SK-N-SH (cell line): ENCODE data around the gene CLPX. TPM values are rescaled to one million over a fixed set of nuclear protein-coding genes. Genes with fewer than 3 reads are reported as not detected.

Experiments used
- CTCF ChIA-PET: fragments of 300-600, 350-600 bp; formaldehyde crosslinking; extraction: SDS; loops from one replicate; lab custom pipeline; 2021; lab: Yijun Ruan, JAX
- POLR2A ChIA-PET: fragments of 350-600 bp; sonication (Branson Sonifier 250); formaldehyde crosslinking; extraction: SDS; loops from one replicate; lab custom pipeline; 2020; ENCODE audit warnings: antibody characterized with exemption, inconsistent platforms; lab: Yijun Ruan, JAX
- DNase-seq: peaks from one replicate; pipeline ENCODE4 v3.0.0; 2012
- H2AFZ ChIP-seq: fragments of 200-600 bp; sonication (generic); 2 replicates; pipeline ENCODE4 v1.8.1; 2016; ENCODE audit warnings: antibody characterized with exemption, mild to moderate bottlenecking, low read depth
- H3F3A ChIP-seq: fragments of 200-600 bp; sonication (generic); replicated peaks from 2 replicates; pipeline ENCODE3; 2016; ENCODE audit warnings: antibody characterized with exemption, mild to moderate bottlenecking; ENCODE audit not compliant: insufficient read depth
- H3K27ac ChIP-seq, 2 experiments: fragments of 200-500 bp in 1 of 2; fragments of 200-600 bp in 1 of 2; sonication (Bioruptor generic) in 1 of 2; sonication (generic), shearing (Covaris generic) in 1 of 2; 2 replicates each; pipeline versions ENCODE4 v1.5.1 to v1.6.1; 2014 to 2016; ENCODE audit warnings: low read depth in 2 of 2, inconsistent platforms in 1 of 2, low read length in 1 of 2, mild to moderate bottlenecking in 1 of 2, mixed read lengths in 1 of 2
- H3K27me3 ChIP-seq: fragments of 200-600 bp; sonication (generic), shearing (Covaris generic); 2 replicates; pipeline ENCODE4 v1.6.1; 2016; ENCODE audit warnings: mixed run types; ENCODE audit not compliant: insufficient read depth
- H3K36me3 ChIP-seq, 2 experiments: fragments of 200-500 bp in 1 of 2; fragments of 200-600 bp in 1 of 2; sonication (Bioruptor generic) in 1 of 2; sonication (generic) in 1 of 2; replicated peaks in 1 of 2; 2 replicates each; pipeline versions ENCODE3 to v1.5.1; 2014 to 2016; ENCODE audit warnings: low read length in 1 of 2, mild to moderate bottlenecking in 1 of 2; ENCODE audit not compliant: insufficient read depth in 2 of 2, control insufficient read depth in 1 of 2
- H3K4me1 ChIP-seq, 2 experiments: fragments of 200-500 bp in 1 of 2; fragments of 200-600 bp in 1 of 2; sonication (Bioruptor generic) in 1 of 2; sonication (generic), shearing (Covaris generic) in 1 of 2; 2 replicates each; pipeline versions ENCODE4 v1.5.1 to v1.6.1; 2014 to 2016; ENCODE audit warnings: low read depth in 1 of 2, low read length in 1 of 2, mixed run types in 1 of 2; ENCODE audit not compliant: insufficient read depth in 2 of 2, control insufficient read depth in 1 of 2
- H3K4me2 ChIP-seq: fragments of 200-600 bp; sonication (generic), shearing (Covaris generic); 2 replicates; pipeline ENCODE4 v1.6.1; 2017; ENCODE audit warnings: mixed run types
- H3K4me3 ChIP-seq, 2 experiments: fragments of 200-500 bp in 1 of 2; fragments of 200-600 bp in 1 of 2; sonication (Bioruptor generic) in 1 of 2; sonication (generic), shearing (Covaris generic) in 1 of 2; 2 replicates each; pipeline versions ENCODE4 v1.5.1 to v1.8.1; 2014 to 2016; ENCODE audit warnings: low read depth in 2 of 2, inconsistent platforms in 1 of 2, low read length in 1 of 2, mild to moderate bottlenecking in 1 of 2, mixed read lengths in 1 of 2, moderate library complexity in 1 of 2
- H3K79me2 ChIP-seq: fragments of 200-600 bp; sonication (generic); 2 replicates; pipeline ENCODE4 v1.8.1; 2017; ENCODE audit warnings: mild to moderate bottlenecking; ENCODE audit not compliant: insufficient read depth
- H3K9ac ChIP-seq: fragments of 200-600 bp; sonication (generic); 2 replicates; pipeline ENCODE4 v1.6.1; 2017; ENCODE audit warnings: mixed run types
- H3K9me2 ChIP-seq: fragments of 200-600 bp; sonication (generic); 2 replicates; pipeline ENCODE4 v1.6.1; 2017; ENCODE audit warnings: mixed run types
- H3K9me3 ChIP-seq: fragments of 200-600 bp; sonication (generic); 2 replicates; pipeline ENCODE4 v1.6.1; 2017; ENCODE audit warnings: mixed run types, mild to moderate bottlenecking, moderate library complexity
- H4K20me1 ChIP-seq: fragments of 200-600 bp; sonication (generic); 2 replicates; pipeline ENCODE4 v1.6.1; 2017; ENCODE audit warnings: mild to moderate bottlenecking, mixed run types; ENCODE audit not compliant: insufficient read depth
- CHD2 ChIP-seq: fragments of 150-350 bp; IDR thresholded peaks from 2 replicates; pipeline ENCODE4 v1.6.1; 2018; ENCODE audit warnings: low read length; ENCODE audit not compliant: partially characterized antibody
- CTCF ChIP-seq: fragments of 200-600 bp; sonication (generic); IDR thresholded peaks from 2 replicates; pipeline ENCODE4 v1.6.1; 2017; ENCODE audit warnings: antibody characterized with exemption, mild to moderate bottlenecking, moderate library complexity
- ELF1 ChIP-seq: IDR thresholded peaks from 2 replicates; pipeline ENCODE4 v1.4.0; 2012
- EP300 ChIP-seq, 2 experiments: IDR thresholded peaks; 2 replicates each; pipeline versions ENCODE4 v1.4.0 to v1.6.1; 2012; ENCODE audit warnings: borderline replicate concordance in 1 of 2, low read depth in 1 of 2, low read length in 1 of 2
- FOSL2 ChIP-seq: IDR thresholded peaks from 2 replicates; pipeline ENCODE4 v1.4.0; 2012; ENCODE audit warnings: low read depth, mild to moderate bottlenecking, moderate library complexity, borderline replicate concordance
- IRF3 ChIP-seq: fragments of 150-350 bp; IDR thresholded peaks from 2 replicates; pipeline ENCODE4 v1.6.1; 2016; ENCODE audit warnings: mild to moderate bottlenecking, low read depth, low read length
- JUND ChIP-seq: IDR thresholded peaks from 2 replicates; pipeline ENCODE4 v1.4.0; 2012
- MEF2A ChIP-seq: IDR thresholded peaks from 2 replicates; pipeline ENCODE4 v1.4.0; 2012; ENCODE audit warnings: low read depth, borderline replicate concordance
- MXI1 ChIP-seq: IDR thresholded peaks from 2 replicates; pipeline ENCODE4 v1.6.1; 2012; ENCODE audit warnings: mild to moderate bottlenecking, low read depth, low read length, improper control_type of control experiment
- NRF1 ChIP-seq: IDR thresholded peaks from 2 replicates; pipeline ENCODE4 v1.6.1; 2012; ENCODE audit warnings: low read depth, mild to moderate bottlenecking, low read length
- RAD21 ChIP-seq: IDR thresholded peaks from 2 replicates; pipeline ENCODE4 v1.6.1; 2012; ENCODE audit warnings: mild to moderate bottlenecking, low read length
- RCOR1 ChIP-seq: fragments of 150-350 bp; IDR thresholded peaks from 2 replicates; pipeline ENCODE4 v1.6.1; 2017; ENCODE audit warnings: antibody characterized with exemption, low read length
- RFX5 ChIP-seq: IDR thresholded peaks from 2 replicates; pipeline ENCODE4 v1.6.1; 2012; ENCODE audit warnings: mild to moderate bottlenecking, improper control_type of control experiment, low read length
- SIN3A ChIP-seq: IDR thresholded peaks from 2 replicates; pipeline ENCODE4 v1.6.1; 2012; ENCODE audit warnings: low read depth, mild to moderate bottlenecking, low read length, moderate library complexity, borderline replicate concordance
- TCF12 ChIP-seq: IDR thresholded peaks from 2 replicates; pipeline ENCODE4 v1.4.0; 2012
- TEAD4 ChIP-seq: IDR thresholded peaks from 2 replicates; pipeline ENCODE4 v1.4.0; 2012; ENCODE audit warnings: mild to moderate bottlenecking, borderline replicate concordance; ENCODE audit not compliant: insufficient read depth
- USF2 ChIP-seq: fragments of 150-350 bp; IDR thresholded peaks from 2 replicates; pipeline ENCODE4 v1.6.1; 2017; ENCODE audit warnings: antibody characterized with exemption, low read length, low read depth, borderline replicate concordance
- YY1 ChIP-seq: IDR thresholded peaks from 2 replicates; pipeline ENCODE4 v1.4.0; 2012; ENCODE audit warnings: low read depth, mild to moderate bottlenecking
- ZBTB33 ChIP-seq: IDR thresholded peaks from 2 replicates; pipeline ENCODE4 v1.4.0; 2012; ENCODE audit warnings: low read depth, borderline replicate concordance
- WGBS: methylation state at CpG from one replicate; pipeline ENCODE4 v1.1.6; 2017; ENCODE audit warnings: low lambda C conversion rate; 5-methylcytosine and 5-hydroxymethylcytosine counted together
- polyA plus RNA-seq, 3 experiments: library from polyadenylated mRNA; depleted of rRNA; stranded (reverse); fragments of >200 nt; gene quantifications; 2 replicates each; pipeline ENCODE4 v1.2.3, GENCODE V29; 2012

Gene CLPX
- polyA plus RNA-seq, 1 of the 3 experiments (the other 2 are of a cell fraction): 12.9 TPM

GRCh38 chr15:65106011-65106590, 79.0 kb downstream of the CLPX start:
- H3K9me3 ChIP-seq: no peaks in the 10 kb centered on the region
- no peaks in the 10 kb centered on the region for H4K20me1 ChIP-seq
- WGBS: 80% methylated on average over 2 of the region's 6 CpGs
- no peaks in the 10 kb centered on the region for H3K27me3 ChIP-seq
- no peak overlapping the region for H3K4me2 ChIP-seq
- no peak for TF ChIP-seq RCOR1
- no peak for TF ChIP-seq JUND
- no peak for TF ChIP-seq FOSL2
- no peak for TF ChIP-seq USF2
- TF ChIP-seq CTCF: no peak
- TF ChIP-seq YY1: no peak
- TF ChIP-seq RFX5: no peak
- no peak for TF ChIP-seq ZBTB33
- no peak for TF ChIP-seq EP300 (IDR thresholded peaks at IDR 0.05; ENCODE audit: borderline replicate concordance in 1 of 2, low read depth in 1 of 2, low read length in 1 of 2)
- no peak for TF ChIP-seq SIN3A
- no peak for TF ChIP-seq CHD2
- TF ChIP-seq, all 33 proteins: peak for 0
- Histone ChIP-seq H2AFZ (no peak overlapping the region), H3K36me3 (peaks cover 12 to 33% of the 10 kb centered on the region in 2 experiments), H3K4me1 (peaks cover 0 to 2% of the 10 kb centered on the region in 2 experiments; a peak in 1 of 4 replicates), H3K27ac (no peak overlapping the region), H3K9me2 (no peaks in the 10 kb centered on the region), H3K9ac (no peak overlapping the region), H3K79me2 (no peaks in the 10 kb centered on the region), H3F3A (no peaks in the 10 kb centered on the region), H3K4me3 (no peak overlapping the region)
- ChIA-PET POLR2A (no interaction called here), CTCF (interaction anchor here (0.7 to 1.9 kb wide), 2 partner anchors 51 to 375 kb away, joined by 3 to 7 read pairs; no protein-coding TSS in a partner anchor)
- no peak for DNase-seq

GRCh38 chr15:65105038-65105437, 80.1 kb downstream of the CLPX start:
- no peaks in the 10 kb centered on the region for H3K27me3 ChIP-seq
- H4K20me1 ChIP-seq: no peaks in the 10 kb centered on the region
- ChIA-PET POLR2A (no interaction called here), CTCF (interaction anchor here (1.9 kb wide), 1 partner anchor 50 kb away, joined by 7 read pairs; no protein-coding TSS in a partner anchor)
- H3K36me3 ChIP-seq: peaks cover 21 to 39% of the 10 kb centered on the region in 2 experiments
- H3F3A ChIP-seq: no peaks in the 10 kb centered on the region
- H3K9me2 ChIP-seq: no peaks in the 10 kb centered on the region
- H2AFZ ChIP-seq: no peak overlapping the region
- no peak overlapping the region for H3K4me2 ChIP-seq
- H3K4me3 ChIP-seq: no peak overlapping the region
- WGBS: 88% methylated on average over 5 of the region's 5 CpGs
- no peaks in the 10 kb centered on the region for H3K4me1 ChIP-seq
- no peak for DNase-seq
- no peak for TF ChIP-seq MXI1
- no peak for TF ChIP-seq RAD21
- TF ChIP-seq MEF2A: no peak
- no peak for TF ChIP-seq TCF12
- no peak for TF ChIP-seq JUND
- no peak for TF ChIP-seq IRF3
- no peak for TF ChIP-seq TEAD4
- no peak for TF ChIP-seq NRF1
- TF ChIP-seq CHD2: no peak
- TF ChIP-seq USF2: no peak
- TF ChIP-seq ELF1: no peak
- no peak for TF ChIP-seq RCOR1
- TF ChIP-seq, all 33 proteins: peak for 0
- no peak overlapping the region for H3K27ac ChIP-seq
- H3K79me2 ChIP-seq: no peaks in the 10 kb centered on the region
- no peak overlapping the region for H3K9ac ChIP-seq
- H3K9me3 ChIP-seq: no peaks in the 10 kb centered on the region
